K562 (cell line): Measurements from ENCODE around the gene ARHGEF25. TPM values are rescaled to one million over a fixed set of nuclear protein-coding genes. Genes with fewer than 3 reads are reported as not detected.

ENCODE experiments used
- ATAC-seq: fragments of 200-7000 bp; cut with Tn5 transposase; 3 replicates; pipeline ENCODE4 v1.9.1; 2020; ENCODE audit warnings: moderate library complexity
- BruUV-seq: library from RNA; stranded (reverse); fragments of 400-500 nt; replicated peaks from 2 replicates; lab custom pipeline; 2021; lab: Mats Ljungman, UMichigan
- CTCF ChIA-PET: fragments of 300-600 bp; formaldehyde crosslinking; extraction: SDS; loops from one replicate; lab custom pipeline; 2021; ENCODE audit warnings: low intra/inter-chr PET ratio; lab: Yijun Ruan, JAX
- POLR2A ChIA-PET: fragments of 300-600, 350-650 bp; sonication (Branson Sonifier 250); formaldehyde crosslinking; extraction: SDS; loops from one replicate; lab custom pipeline; 2021; ENCODE audit warnings: antibody characterized with exemption, inconsistent platforms; lab: Yijun Ruan, JAX
- DNase-seq, 4 experiments: peaks; one replicate each; pipeline versions ENCODE4 v3.0.0 to v3.0.0-alpha.2; 2011 to 2018; ENCODE audit warnings: low spot score in 3 of 4, mixed read lengths in 3 of 4; ENCODE audit errors: extremely low read depth in 1 of 4
- FAIRE-seq: peaks from 2 replicates; lab custom pipeline; 2011; peaks lifted over from hg19 to GRCh38; lab: Jason Lieb, UNC
- H2AFZ ChIP-seq: 2 replicates; pipeline ENCODE4 v1.6.0; 2011; ENCODE audit warnings: low read depth, low read length, control low read depth, inconsistent platforms
- H3K27ac ChIP-seq: fragments of 200-600 bp; 3 replicates; pipeline ENCODE4 v1.8.0; 2011; ENCODE audit warnings: low read depth, mild to moderate bottlenecking, control low read depth, inconsistent platforms, low read length, moderate library complexity, mixed read lengths; ENCODE audit errors: extremely low read depth
- H3K27me3 ChIP-seq, 2 experiments: fragments of 300-600 bp in 1 of 2; 2 replicates in 1 of 2; 3 replicates in 1 of 2; pipeline versions ENCODE4 v1.6.0 to v1.8.0; 2011; ENCODE audit warnings: inconsistent platforms in 2 of 2, low read length in 2 of 2, mild to moderate bottlenecking in 1 of 2, mixed read lengths in 1 of 2, moderate library complexity in 1 of 2; ENCODE audit not compliant: control insufficient read depth in 2 of 2, insufficient read depth in 2 of 2
- H3K36me3 ChIP-seq: fragments of 300-600 bp; 3 replicates; pipeline ENCODE4 v1.8.0; 2011; ENCODE audit warnings: mild to moderate bottlenecking, low read length, inconsistent platforms; ENCODE audit not compliant: control insufficient read depth, insufficient read depth
- H3K4me1 ChIP-seq, 2 experiments: fragments of 200-600 bp in 1 of 2; replicated peaks in 1 of 2; 2 replicates in 1 of 2; 3 replicates in 1 of 2; pipeline versions ENCODE4 v1.5.1 to v1.8.0; 2011; ENCODE audit warnings: inconsistent platforms in 2 of 2, low read length in 2 of 2, mild to moderate bottlenecking in 1 of 2, mixed read lengths in 1 of 2, moderate library complexity in 1 of 2; ENCODE audit not compliant: control insufficient read depth in 2 of 2, insufficient read depth in 2 of 2
- H3K4me2 ChIP-seq: 2 replicates; pipeline ENCODE4 v1.6.1; 2011; ENCODE audit warnings: low read length, control low read depth, inconsistent platforms, mixed read lengths; ENCODE audit not compliant: insufficient read depth
- H3K4me3 ChIP-seq: fragments of 200-600 bp; sonication (generic), shearing (Covaris generic); 2 replicates; pipeline ENCODE4 v1.5.1; 2016; ENCODE audit warnings: control low read depth, inconsistent platforms
- H3K79me2 ChIP-seq: fragments of 200-600 bp; 3 replicates; pipeline ENCODE4 v1.8.0; 2011; ENCODE audit warnings: low read length, inconsistent platforms; ENCODE audit not compliant: control insufficient read depth, insufficient read depth
- H3K9ac ChIP-seq, 2 experiments: 2 replicates each; pipeline versions ENCODE4 v1.6.0 to v1.6.1; 2011; ENCODE audit warnings: low read depth in 2 of 2, low read length in 2 of 2, control low read depth in 1 of 2, inconsistent platforms in 1 of 2, mild to moderate bottlenecking in 1 of 2, mixed read lengths in 1 of 2; ENCODE audit not compliant: insufficient read depth in 1 of 2
- H3K9me1 ChIP-seq: one replicate; pipeline ENCODE4 v1.6.0; 2011; ENCODE audit warnings: inconsistent platforms, mild to moderate bottlenecking, low read length, moderate library complexity; ENCODE audit not compliant: control insufficient read depth, insufficient read depth
- H3K9me3 ChIP-seq: replicated peaks from 2 replicates; pipeline ENCODE4 v1.5.1; 2011; ENCODE audit warnings: low read depth, low read length, inconsistent platforms; ENCODE audit not compliant: control insufficient read depth, insufficient read depth
- H4K20me1 ChIP-seq: replicated peaks from 2 replicates; pipeline ENCODE4 v1.6.1; 2011; ENCODE audit warnings: low read length, inconsistent platforms, mixed read lengths; ENCODE audit not compliant: control insufficient read depth, insufficient read depth
- HMG20A ChIP-seq: fragments of 450-650 bp; formaldehyde crosslinking; conservative IDR thresholded peaks from 2 replicates; pipeline ENCODE4 v1.4.0; 2020; ENCODE audit warnings: mild to moderate bottlenecking, mixed read lengths
- MYC ChIP-seq, 2 experiments: fragments of 250-450 bp in 1 of 2; sonication (Bioruptor Pico) in 1 of 2; IDR thresholded peaks; 2 replicates each; pipeline versions ENCODE4 v1.5.1 to v1.6.1; 2012 to 2021; ENCODE audit warnings: low read depth in 2 of 2, borderline replicate concordance in 1 of 2, improper control_type of control experiment in 1 of 2, low read length in 1 of 2, mild to moderate bottlenecking in 1 of 2, moderate library complexity in 1 of 2
- RREB1 ChIP-seq: fragments of 250-450 bp; sonication (Bioruptor Pico); IDR thresholded peaks from 2 replicates; pipeline ENCODE4 v1.4.0; 2020
- SOX6 ChIP-seq: fragments of 450-650 bp; IDR thresholded peaks from 2 replicates; pipeline ENCODE4 v1.6.1; 2014; ENCODE audit warnings: mild to moderate bottlenecking
- TAF9B ChIP-seq: fragments of 450-650 bp; IDR thresholded peaks from 2 replicates; pipeline ENCODE4 v1.6.1; 2018; ENCODE audit warnings: mild to moderate bottlenecking; ENCODE audit not compliant: partially characterized antibody
- VEZF1 ChIP-seq: fragments of 200-800 bp; sonication (Bioruptor generic); IDR thresholded peaks from 2 replicates; pipeline ENCODE4 v1.6.1; 2017; ENCODE audit warnings: missing genetic modification characterization, missing compliant biosample characterization
- ZZZ3 ChIP-seq: fragments of 450-650 bp; IDR thresholded peaks from 2 replicates; pipeline ENCODE4 v1.6.1; 2016; ENCODE audit warnings: antibody characterized with exemption, mild to moderate bottlenecking, moderate library complexity
- WGBS: fragments of 100-300 bp; shearing (Covaris generic); methylation state at CpG from one replicate; pipeline ENCODE4 v1.1.6; 2016; ENCODE audit warnings: low coverage, mixed read lengths; ENCODE audit not compliant: insufficient coverage; ENCODE audit errors: missing lambda C conversion rate; 5-methylcytosine and 5-hydroxymethylcytosine counted together
- in situ Hi-C: fragments of 300-500 bp; cut with MboI; formaldehyde crosslinking; loops from 4 replicates; pipeline ENCODE4 v1.15.0; 2018; ENCODE audit warnings: inconsistent platforms, mixed read lengths
- intact Hi-C: fragments of 100-400 bp; cut with micrococcal nuclease; formaldehyde crosslinking; loops from 2 replicates; pipeline ENCODE4 v1.14.2; 2022
- polyA plus RNA-seq, 8 experiments: library from polyadenylated mRNA; depleted of rRNA in 4 of 8; stranded (reverse) in 5 of 8; unstranded in 3 of 8; fragments of >200 nt; fragmentation: Nextera tagmentation in 2 of 8; fragmentation: Illumina TruSeq in 1 of 8; extraction: Ambion mirVana in 2 of 8; extraction: Trizol in 1 of 8; gene quantifications; 2 replicates each; pipeline versions ENCODE4 v1.2.1 to v1.2.3, GENCODE V29; 2011 to 2014; ENCODE audit warnings: inconsistent platforms in 1 of 8, missing spikeins in 1 of 8
- total RNA-seq, 7 experiments: library from RNA; depleted of rRNA in 6 of 7; stranded (reverse); fragments of >200 nt in 6 of 7; fragmentation: Illumina TruSeq in 2 of 7; extraction: Trizol in 2 of 7; gene quantifications; 2 replicates each; pipeline versions ENCODE4 v1.2.1 to v1.2.3, GENCODE V29; 2011 to 2021; ENCODE audit warnings: low replicate concordance in 1 of 7

The ARHGEF25 gene
- total and polyA plus RNA-seq, 9 of the 15 experiments (the other 6 are each of a cell fraction or from before 2014, with no cell fraction given): 0.13 to 17.3 (median 11.6) TPM

- H3K27ac ChIP-seq: no peak overlapping the region
- intact Hi-C loops (no loop called here), in situ Hi-C loops (no loop called here)
- H4K20me1 ChIP-seq: no peaks in the 10 kb centered on the region
- H2AFZ ChIP-seq: no peak overlapping the region
- 50% methylated on average over 4 of the region's 4 CpGs for WGBS
- BruUV-seq: no TSS peak
- no peak overlapping the region for H3K4me2 ChIP-seq
- H3K4me3 ChIP-seq: no peak overlapping the region
- no peaks in the 10 kb centered on the region for H3K9me1 ChIP-seq
- no peak for FAIRE-seq
- H3K79me2 ChIP-seq: peaks cover 11% of the 10 kb centered on the region; the same call in 1 of the 3 replicates
- H3K9ac ChIP-seq: no peak overlapping the region
- TF ChIP-seq MYC (IDR thresholded peaks at IDR 0.05; ENCODE audit: low read depth, low read length) (no peak), MYC (CRISPR knock-in tag; IDR thresholded peaks at IDR 0.05; ENCODE audit: borderline replicate concordance, low read depth) (no peak), TAF9B (no peak), VEZF1 (CRISPR knock-in tag) (no peak), HMG20A (CRISPR knock-in tag) (no peak), ZZZ3 (no peak), RREB1 (no peak), SOX6 (no peak)
- ChIA-PET POLR2A (interaction anchor here (2.5 kb wide), 1 partner anchor 10 kb away, joined by 16 read pairs; no protein-coding TSS in a partner anchor), CTCF (no interaction called here)
- H3K4me1 ChIP-seq: peaks cover 2 to 10% of the 10 kb centered on the region in 2 experiments; a peak in 2 of 5 replicates
- H3K27me3 ChIP-seq: no peaks in the 10 kb centered on the region
- peaks cover 21% of the 10 kb centered on the region; the same call in 2 of the 3 replicates for H3K36me3 ChIP-seq
- H3K9me3 ChIP-seq: no peaks in the 10 kb centered on the region
- ATAC-seq: no peak
- DNase-seq: no peak
Observed at GRCh38 chr12:57563358-57563757, 47.9 kb upstream of the ARHGEF25 start.
